ENCODE results near the gene TRIP12. TPM values are rescaled to one million over a fixed set of nuclear protein-coding genes. Genes with fewer than 3 reads are reported as not detected.

The TRIP12 gene
- total RNA-seq, 4 donors from 2014 or later, result 112 to 156 (median 129) TPM

- no peak for TF ChIP-seq CTCF (IDR thresholded peaks at IDR 0.05)
- TF ChIP-seq POLR2A (IDR thresholded peaks at IDR 0.05), result no peak
- intact Hi-C loops (cut with DNase I; ENCODE audit: low total_unique reads), result no loop called here
- H3K4me3 ChIP-seq (ENCODE audit: low read depth, poor library complexity, severe bottlenecking), result no peak overlapping the region
- 0 to 2% methylated on average over 42 to 43 of the region's 60 CpGs for WGBS, 2 donors
- no peak for DNase-seq (ENCODE audit: low spot score in 2 of 2)
These were observed 206.9 kb downstream of the TRIP12 start for GRCh38 chr2:229714736-229715541.

DNA sequence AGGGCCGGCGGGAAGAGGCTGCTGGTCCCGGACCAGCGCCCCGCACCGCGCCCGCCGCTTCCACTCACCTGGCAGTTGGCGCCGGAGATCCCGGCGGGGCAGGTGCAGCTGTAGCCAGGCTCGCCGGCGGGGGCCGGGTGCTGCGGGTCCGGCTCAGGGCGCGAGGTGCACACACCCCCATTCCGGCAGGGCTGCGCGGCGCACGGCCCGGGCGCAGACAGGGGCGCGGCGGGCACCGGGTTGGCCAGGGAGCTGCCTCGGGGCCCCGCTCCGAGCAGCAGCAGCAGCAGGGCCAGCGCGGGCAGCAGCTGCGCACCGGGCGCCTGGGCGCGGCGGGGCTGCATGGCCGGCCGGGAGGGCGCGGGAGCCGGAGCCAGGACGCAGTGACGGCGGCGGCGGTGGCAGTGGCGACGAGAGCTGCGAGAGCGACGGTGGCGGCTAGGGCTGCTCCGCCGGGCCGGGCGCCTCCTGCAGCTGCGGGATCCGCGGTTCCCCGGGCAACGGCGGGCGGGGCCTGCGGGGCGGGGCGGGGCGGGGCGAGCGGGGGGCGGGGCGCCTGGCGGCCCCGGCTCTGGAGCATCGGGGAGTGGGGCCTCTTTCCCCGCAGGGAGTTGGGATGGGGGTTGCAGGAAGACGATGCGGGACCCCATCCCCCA, 207.6 kb downstream of the TRIP12 start, which contains the start of gene DNER:
DNER (minus strand) TSS at position 476 of the 656 bp plus-strand sequence; CDS start at position 344, 132 bp downstream.
- WGBS, 2 donors, result 2% methylated on average over 45 of the region's 84 CpGs; no CpG with 5 or more reads in 1 of the 2 donors
- peak within 1 kb of the TSS; percentile 23 for H3K4me3 ChIP-seq (ENCODE audit: low read depth, poor library complexity, severe bottlenecking)
- no peak for TF ChIP-seq POLR2A (IDR thresholded peaks at IDR 0.05)
- intact Hi-C loops (cut with DNase I; ENCODE audit: low total_unique reads), result no loop called here
- no peak for DNase-seq (ENCODE audit: low spot score in 2 of 2)

Other genes starting within 250 kb of the TRIP12 start
- gene DNER, start 207.5 kb downstream of the TRIP12 start, total RNA-seq, result 10 to 100 TPM in 2 of 4 donors, 1 to 10 TPM in 2; 2.8 to 20.1 (median 12.8) TPM
- gene FBXO36, start 494 bp upstream of the TRIP12 start, total RNA-seq, result 1 to 10 TPM; 3.4 to 6.8 (median 5.4) TPM
- 1 to 10 TPM; 5.2 to 9.9 (median 7.9) TPM for gene SLC16A14, start 146.9 kb upstream of the TRIP12 start, total RNA-seq